GM18909 (cell line): Measurements from ENCODE around the gene YWHAE.
"Not testable (repeated sequence)": the region's sequence is repeated elsewhere in the genome, so short reads cannot be mapped to it uniquely, and the experiment has no call there.

Experiments used
- ATAC-seq: cut with Tn5 transposase; IDR thresholded peaks from one replicate; pipeline ENCODE4 v1.9.1; 2021; ENCODE audit warnings: mild to moderate bottlenecking; ENCODE audit not compliant: unreplicated experiment, poor library complexity

The YWHAE gene

DNA sequence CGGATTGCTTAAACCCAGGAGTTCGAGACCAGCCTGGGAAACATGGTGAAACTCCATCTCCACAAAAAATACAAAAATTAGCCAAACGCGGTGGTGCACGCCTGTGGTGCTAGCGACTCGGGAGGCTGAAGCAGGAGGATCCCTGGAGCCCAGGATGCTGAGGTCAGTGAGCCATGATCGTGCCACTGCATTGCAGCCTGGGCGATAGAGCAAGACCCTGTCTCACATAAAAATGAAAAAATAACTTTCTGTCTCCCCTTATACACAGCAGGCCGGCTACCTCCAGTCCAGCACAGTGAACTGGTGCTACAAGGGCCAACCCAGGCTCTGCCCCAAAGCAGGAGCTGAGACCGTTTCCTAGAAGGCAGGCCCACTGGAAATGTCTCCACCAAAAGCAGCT, 59.7 kb downstream of the YWHAE start:
- ATAC-seq = no peak

DNA sequence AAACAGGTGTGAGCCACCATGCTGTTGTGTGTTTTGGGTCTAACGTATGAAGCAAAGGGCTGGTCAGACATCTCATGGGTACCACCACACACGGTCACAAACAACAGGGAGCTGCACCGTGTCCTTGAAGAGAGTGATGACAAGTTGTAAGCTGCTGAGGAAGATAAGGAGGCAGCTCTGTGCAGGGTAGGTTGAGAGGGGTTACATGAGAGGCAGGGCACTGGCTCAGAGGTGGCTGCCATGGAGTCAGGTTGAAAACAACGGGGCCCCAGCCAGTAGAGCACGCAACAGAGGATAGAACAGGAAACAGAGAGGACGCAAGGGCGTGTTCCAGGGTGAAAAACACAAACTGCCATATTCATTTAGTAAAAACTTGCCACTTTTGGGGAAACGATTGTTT, 68.3 kb downstream of the YWHAE start:
- ATAC-seq = no peak

DNA sequence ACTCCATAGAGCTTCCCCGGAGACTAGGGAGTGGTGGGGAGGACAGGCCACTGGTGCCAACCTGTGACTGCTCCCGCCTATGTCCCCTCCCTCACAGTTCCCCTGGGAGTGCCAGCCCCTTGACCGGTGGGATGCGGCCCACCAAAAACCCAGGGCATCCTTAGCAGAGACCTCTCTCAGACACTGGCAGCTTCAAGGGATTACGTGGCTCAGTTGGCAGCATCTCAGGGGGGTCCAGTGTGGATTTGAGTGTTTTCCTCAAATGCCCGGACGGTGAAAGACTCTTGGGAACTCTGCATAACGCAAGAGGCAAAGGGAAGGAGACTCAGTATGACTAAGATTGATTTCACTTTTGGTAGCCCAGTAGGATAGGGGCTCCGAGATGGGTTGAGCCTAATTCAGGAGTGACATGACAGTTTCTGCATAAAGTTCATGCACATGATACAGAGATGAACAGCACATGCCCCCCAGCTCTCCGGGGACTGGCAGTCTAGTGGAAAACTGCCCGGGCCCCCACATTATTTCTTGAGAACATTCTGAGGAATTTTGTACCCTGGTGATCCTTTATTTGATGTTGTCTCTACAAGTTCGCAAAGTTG, 70.2 kb downstream of the YWHAE start:
- ATAC-seq = no peak

DNA sequence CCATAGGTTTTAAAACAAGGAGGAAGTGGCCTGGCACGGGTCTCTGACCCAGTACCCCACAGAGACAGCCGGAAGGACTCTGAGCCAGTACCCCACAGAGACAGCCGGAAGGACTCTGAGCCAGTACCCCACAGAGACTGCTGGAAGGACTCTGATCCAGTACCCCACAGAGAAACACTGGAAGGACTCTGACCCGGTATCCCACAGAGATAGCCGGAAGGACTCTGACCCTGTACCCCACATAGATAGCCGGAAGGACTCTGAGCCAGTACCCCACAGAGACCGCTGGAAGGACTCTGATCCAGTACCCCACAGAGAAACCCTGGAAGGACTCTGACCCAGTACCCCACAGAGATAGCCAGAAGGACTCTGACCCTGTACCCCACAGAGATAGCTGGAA, 71.6 kb downstream of the YWHAE start:
- no peak for ATAC-seq

DNA sequence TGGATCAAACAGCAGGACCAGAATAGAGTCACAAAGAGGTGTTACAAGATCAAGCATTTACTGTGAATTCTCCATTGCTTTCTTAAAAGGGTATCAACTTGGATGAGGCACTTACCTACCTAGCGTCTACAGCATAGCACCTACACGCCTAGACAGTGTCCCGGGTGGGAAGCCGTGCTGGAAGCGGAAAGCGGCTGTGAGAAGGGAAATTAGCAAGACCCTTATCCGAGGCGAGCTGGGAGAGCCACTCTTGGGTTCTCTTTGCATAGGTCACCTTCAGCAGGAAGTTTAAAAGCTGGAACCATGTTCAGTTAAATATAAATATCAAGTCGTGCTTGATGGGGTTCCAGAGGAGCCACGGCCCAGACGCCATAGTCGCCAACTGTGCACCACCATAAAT, 74.3 kb downstream of the YWHAE start:
- ATAC-seq = no peak

DNA sequence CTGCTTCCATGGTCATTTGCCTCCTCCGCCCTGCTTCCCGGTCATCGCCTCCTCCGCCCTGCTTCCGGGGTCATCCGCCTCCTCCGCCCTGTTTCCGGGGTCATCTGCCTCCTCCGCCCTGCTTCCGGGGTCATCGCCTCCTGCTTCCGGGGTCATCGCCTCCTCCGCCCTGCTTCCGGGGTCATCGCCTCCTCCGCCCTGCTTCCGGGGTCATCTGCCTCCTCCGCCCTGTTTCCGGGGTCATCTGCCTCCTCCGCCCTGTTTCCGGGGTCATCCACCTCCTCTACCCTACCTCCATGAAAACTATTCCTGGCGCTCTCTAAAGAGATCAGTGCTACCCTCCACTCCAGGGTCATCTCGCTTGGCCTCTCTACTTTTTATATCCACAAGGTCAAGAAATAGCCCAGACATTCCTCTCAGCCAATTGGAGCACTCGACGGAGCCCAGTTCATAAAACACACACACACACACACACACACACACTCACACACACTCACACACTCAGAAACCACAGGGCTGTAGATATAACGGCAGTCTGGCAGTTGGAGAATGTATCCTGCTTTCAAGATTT, 75.7 kb downstream of the YWHAE start:
- no peak for ATAC-seq

DNA sequence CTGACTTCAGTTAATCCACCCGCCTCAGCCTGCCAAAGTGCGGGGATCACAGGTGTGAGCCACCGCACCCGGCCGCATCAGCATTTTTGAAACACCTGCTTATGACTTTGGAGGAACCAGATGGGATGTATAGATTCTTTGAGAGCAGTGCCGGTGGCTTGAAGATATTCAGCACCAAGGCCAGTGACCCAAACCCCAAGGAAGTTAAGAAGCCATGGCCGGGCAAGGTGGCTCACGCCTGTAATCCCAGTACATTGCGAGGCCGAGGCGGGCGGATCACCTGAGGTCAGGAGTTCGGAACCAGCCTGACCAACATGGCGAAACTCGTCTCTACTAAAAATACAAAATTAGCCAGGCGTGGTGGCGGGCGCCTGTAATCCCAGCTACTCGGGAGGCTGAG, 76.7 kb downstream of the YWHAE start:
- no peak for ATAC-seq

DNA sequence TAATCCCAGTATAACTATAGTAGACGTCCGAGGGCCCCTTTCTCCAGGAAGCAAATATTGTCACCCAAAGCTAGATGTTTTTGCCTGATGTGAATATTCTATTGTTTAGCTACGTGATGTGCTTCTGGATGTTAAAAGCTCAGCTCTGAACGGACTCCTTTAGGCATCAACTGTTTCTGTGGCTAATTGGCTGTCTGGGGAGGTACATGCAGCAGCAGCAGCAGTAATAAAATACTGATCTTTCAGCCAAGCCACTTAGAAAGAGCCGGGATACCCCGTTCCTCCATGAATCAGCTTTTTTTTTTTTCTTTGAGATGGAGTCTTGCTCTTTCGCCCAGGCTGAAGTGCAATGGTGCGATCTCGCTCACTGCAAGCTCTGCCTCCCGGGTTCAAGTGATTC, 77.5 kb downstream of the YWHAE start:
- no peak for ATAC-seq

DNA sequence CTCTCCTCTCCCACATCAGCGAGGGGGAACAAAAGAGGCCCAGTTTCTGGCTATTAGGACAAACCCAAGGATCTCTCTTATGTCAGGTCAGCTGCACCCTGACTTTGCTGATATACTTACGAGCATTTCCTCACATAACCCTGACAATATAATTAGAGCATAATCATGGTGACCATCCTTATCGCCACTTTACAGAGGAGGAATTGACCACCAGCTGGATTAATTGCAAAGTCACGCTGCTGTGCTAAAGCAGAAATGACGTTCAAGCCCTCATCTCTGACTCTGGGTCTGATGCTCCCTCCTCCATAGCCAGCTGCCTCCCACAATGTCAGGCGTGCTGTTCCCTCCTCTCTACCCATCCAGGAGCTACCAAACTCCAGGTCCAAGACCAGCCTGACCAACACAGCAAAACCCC, 78.0 kb downstream of the YWHAE start:
- ATAC-seq = no peak

DNA sequence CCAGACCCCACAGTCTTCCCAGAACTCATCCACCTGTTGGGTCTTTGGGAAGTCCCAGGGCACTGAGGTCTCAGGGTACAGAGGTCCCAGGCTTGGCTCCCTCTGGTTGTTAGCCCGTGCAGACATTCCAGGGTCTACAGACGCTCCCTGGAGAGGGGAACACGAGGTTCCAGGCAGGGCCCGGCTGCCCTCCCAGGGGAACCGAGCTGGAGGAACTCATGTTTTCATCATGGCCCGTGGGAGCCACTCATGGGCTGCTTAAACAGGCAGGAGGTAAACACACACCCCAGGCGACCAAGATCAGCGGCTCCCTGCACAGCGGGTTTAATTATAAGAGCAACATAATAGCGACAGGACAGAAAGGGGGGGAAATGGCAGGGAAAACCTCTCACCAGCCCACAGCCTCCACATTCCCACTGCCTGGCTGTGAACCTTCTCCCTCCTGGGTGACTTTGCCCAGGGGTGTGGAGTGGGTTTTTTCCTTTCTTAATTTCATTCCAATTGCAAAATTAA, 84.1 kb downstream of the YWHAE start:
- no peak for ATAC-seq

DNA sequence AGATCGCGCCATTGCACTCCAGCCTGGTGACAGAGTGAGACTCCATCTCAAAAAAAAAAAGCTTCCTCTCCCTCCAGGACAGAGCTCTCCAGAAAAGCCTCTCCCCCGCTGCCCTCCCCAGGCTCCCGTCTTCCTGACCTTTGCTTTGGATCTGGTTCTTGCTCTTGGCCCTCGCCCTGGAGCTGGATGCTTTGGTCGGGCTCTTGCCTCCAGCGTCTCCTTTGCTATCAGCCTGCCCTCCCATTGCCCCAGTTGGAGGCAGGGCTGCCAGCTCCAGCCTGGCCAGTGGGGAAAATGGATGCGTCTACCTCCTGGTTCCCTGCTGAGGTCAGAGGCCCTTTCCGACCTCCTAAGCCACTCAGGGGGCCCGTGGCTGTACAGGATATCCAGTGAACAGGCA, 84.6 kb downstream of the YWHAE start:
- no peak for ATAC-seq

DNA sequence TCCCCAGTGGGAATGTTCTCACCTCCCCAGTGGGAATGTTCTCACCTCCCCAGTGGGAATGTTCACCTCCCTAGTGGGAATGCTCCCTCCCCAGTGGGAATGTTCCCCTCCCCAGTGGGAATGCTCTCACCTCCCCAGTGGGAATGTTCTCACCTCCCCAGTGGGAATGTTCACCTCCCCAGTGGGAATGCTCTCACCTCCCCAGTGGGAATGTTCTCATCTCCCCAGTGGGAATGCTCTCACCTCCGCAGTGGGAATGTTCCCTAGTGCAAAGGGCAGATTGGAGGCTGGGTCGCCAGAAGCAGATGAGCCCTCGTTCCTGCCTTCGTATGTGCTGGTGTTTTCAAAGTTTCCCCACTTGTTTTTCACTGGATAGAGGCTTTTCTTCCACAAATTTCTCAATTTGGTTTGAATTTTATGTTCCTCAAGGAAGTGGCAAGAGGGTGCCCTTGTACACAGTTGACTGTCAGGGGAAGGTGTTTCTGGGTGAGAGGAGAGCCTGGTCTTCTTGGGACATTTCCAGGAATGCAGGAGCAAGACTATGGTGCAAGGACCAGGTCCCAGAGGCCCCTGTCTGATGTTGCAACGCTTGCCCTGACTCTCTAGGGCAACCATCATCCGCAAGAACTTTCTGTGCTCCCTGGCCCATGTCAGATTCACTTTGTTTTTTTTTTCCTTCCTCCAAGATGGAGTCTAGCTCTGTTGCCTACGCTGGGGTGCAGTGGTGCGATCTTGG, 86.6 kb downstream of the YWHAE start:
- ATAC-seq = no peak

DNA sequence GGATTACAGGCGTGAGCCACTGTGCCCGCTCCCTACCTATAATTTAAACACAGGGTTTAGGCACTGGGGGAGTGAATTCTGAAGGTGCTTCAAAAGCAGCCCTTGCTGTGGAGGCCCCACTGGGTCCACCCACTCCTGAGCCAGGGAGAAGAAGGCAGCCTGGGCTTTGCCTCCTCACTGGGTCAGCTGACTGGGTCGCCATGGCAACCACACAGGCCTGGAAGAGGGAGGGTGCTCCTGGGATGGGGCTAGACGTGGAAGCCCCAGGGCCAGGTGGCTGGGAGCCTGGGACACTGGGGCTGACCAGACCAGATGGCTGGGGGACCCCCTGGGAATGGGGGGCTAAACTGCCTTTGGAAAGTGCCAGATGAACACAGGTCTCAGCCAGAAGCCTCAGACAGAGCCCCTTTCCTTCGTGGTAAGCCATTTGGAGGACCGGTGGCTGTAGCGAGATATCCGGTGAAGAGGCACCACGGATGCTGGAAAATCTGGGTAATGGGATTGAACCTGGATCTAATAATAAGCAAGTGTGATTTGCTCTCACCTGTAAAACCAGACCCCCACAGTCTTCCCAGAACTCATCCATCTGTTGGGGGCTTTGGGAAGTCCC, 87.7 kb downstream of the YWHAE start:
- ATAC-seq = no peak

DNA sequence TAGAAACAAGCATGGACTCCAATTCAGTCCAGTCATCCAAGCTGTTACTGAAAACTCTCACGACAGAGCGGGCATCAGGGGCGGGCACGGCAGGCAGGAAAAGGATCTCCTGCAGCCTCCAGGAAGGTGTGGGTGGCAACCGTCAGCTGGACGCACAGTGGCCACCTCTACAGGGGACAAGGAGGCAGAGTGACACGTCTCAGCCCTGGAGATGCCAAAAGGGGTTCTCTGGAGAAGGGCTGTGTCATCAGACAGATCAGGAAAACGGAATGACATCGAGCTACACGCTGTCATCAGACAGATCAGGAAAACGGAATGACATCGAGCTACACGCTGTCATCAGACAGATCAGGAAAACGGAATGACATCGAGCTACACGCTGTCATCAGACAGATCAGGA, 92.2 kb downstream of the YWHAE start:
- ATAC-seq = not testable (repeated sequence)

DNA sequence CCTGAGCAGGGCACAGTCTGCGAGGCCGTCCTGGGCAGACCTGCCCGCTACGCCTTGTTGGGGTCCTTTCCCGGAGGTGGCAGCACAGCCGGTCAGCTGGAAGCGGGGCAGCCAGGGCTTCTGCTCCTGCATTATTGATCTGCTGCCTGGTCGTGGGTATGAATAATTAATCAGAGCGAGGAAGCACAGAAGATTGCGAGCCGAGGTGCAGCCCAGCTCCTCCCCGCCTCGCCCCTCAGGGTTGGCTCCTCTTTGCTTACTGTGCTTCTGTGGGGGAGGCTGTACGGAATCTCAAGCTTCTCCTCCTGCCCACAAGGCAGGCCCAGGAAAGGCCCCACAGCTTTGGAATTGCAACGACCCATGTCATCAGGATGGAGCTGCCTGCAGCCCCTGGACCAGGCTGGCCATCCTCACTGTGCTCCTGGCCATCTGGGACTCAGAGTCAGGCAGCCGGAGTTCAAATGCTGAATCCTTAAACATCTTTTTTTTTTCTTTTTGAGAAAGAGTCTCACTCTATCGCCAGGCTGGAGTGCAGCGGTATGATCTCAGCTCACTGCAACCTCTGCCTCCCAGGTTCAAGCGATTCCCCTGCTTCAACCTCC, 95.0 kb downstream of the YWHAE start:
- no peak for ATAC-seq

DNA sequence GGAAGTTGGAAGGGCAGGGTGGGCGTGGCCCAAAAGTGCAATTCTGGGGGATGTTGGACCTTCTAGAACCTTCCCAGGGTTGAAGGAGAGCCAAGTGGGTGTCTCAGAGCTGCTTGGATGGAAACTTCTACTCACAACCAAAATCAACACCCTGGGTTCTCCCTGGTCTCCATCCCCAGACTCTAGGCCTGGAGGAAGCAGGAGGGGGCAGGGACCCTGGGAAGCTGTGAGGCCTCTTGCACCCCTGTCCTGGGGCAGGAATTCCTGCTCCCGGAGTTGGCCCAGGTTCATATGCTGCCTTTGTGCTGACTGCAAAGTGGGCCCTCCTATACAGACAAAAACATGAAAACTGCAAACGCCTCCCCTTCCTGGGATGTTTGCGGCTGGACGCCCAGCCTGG, 95.5 kb downstream of the YWHAE start:
- no peak for ATAC-seq

DNA sequence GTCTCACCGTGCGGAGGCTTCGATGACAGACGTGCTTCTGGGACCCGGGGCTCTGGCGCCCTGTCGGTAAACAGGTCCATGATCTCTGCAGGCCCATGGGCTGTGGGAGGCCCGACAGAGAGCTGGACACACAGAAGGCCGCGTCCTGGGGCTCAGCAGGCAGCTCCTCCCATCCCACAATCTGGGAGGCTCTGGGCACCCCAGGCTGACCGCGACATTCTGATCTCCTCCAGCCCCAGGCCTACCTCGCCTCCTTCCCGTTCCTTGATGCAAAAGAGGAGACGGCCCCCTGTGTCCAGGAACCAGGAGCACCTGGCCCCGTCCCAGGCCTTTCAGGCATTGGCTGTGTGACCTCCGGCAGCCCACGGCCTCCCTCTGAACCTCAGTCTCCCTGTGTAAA, 97.3 kb downstream of the YWHAE start:
- no peak for ATAC-seq

DNA sequence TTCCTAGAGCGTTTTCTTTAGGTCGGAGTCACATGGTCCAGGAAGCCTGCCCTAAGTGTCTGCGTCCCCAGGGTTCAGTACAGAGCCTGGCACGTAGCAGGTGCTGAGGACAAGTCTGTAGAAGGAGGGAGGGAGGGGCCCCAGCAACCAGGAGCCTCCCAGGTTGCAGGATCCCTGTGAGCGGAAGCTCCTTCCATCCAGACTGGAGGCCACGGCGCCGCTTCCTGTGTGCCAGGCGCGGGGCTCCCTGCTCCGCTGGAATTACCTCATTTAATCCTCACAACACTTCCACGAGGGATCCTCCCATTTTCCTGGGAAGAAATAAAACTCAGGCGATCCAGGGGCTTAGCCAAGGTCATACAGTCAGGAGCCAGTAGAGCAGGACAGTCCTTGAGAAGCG, 98.5 kb downstream of the YWHAE start:
- no peak for ATAC-seq

DNA sequence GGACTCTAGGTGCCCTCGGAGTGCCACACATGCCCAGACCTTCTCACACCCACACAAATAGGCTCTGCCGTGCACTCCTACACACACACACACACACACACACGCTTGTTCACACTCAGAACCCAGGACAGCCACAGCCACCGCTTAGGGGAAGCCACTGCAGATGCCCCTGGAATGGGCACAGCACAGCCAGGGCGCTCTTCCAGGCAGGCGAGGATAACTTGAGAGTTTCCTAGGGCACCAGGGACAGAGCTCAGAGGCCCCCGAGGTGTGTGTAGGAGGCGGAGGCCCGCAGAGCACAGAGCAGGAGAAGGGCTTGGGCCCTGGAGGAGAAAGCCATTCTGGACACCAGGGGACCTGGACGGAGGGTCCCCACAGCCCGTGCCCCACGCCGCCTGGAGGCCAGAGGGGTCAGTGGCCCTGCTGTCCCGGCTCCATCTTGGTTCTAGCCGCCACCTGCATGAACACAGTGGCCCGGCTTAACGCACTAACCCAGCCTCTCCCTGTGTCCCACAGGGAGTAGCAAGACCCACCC, 99.6 kb downstream of the YWHAE start:
- no peak for ATAC-seq

DNA sequence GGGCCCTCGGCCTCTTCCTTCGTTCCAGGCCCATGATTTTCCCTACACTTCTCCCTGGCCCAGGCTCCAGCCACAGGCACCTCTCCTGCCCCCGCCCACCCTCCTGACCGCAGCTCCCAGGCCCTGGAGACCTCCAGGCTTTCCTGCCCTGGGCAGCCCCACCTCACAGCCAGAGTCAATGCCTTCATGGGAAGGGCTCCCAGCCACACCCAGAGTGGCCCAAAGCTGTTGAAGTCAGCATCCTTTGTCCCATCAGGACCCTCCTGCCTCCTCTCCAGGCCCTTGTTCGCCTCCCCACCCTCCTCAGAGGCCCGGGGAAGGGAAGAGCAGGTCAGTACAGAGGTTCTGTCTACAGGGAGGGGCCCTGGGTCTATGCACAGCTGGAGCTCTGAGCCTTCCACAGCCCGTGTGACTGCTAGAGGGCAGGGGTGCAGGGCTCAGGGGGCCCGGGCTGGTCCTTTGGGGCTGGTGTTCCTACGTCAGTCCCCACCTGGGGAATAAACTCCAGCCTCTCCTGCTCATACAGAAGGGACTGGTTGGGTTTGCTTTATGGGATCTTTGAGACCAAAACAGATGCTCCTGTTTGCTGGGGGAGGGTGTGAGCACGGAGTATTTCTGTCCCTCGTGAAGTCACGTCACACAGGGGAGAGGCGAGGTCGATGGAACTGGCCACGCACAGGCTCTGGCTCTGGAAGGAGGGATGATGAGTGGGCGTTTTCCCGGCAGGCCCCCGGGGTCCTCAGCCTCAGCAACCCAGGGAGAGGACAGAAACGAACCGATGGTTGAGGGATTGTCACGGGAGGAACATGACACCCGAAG, 100.3 kb downstream of the YWHAE start:
- ATAC-seq = no peak
